ENCODE measurements around the gene UCHL5.
"Not testable (repeated sequence)": the region's sequence is repeated elsewhere in the genome, so short reads cannot be mapped to it uniquely, and the experiment has no call there.

GRCh38 chr1:193032643-193033427, 26.3 kb downstream of the UCHL5 start:
- not testable (repeated sequence) for TF ChIP-seq YY1 (IDR thresholded peaks at IDR 0.05; ENCODE audit: insufficient read depth, insufficient read length); ZNF274 (IDR thresholded peaks at IDR 0.05; ENCODE audit: low read depth, low read length)
